GM19035 (cell line): ENCODE measurements around the gene SCN1B.
A peak's percentile ranks its signal among the peaks of the same experiment; 100 is the strongest.
"Not testable (repeated sequence)": the region's sequence is repeated elsewhere in the genome, so short reads cannot be mapped to it uniquely, and the experiment has no call there.

ENCODE experiments used
- ATAC-seq: cut with Tn5 transposase; IDR thresholded peaks from one replicate; pipeline ENCODE4 v1.9.1; 2021; ENCODE audit not compliant: unreplicated experiment

The SCN1B gene

DNA sequence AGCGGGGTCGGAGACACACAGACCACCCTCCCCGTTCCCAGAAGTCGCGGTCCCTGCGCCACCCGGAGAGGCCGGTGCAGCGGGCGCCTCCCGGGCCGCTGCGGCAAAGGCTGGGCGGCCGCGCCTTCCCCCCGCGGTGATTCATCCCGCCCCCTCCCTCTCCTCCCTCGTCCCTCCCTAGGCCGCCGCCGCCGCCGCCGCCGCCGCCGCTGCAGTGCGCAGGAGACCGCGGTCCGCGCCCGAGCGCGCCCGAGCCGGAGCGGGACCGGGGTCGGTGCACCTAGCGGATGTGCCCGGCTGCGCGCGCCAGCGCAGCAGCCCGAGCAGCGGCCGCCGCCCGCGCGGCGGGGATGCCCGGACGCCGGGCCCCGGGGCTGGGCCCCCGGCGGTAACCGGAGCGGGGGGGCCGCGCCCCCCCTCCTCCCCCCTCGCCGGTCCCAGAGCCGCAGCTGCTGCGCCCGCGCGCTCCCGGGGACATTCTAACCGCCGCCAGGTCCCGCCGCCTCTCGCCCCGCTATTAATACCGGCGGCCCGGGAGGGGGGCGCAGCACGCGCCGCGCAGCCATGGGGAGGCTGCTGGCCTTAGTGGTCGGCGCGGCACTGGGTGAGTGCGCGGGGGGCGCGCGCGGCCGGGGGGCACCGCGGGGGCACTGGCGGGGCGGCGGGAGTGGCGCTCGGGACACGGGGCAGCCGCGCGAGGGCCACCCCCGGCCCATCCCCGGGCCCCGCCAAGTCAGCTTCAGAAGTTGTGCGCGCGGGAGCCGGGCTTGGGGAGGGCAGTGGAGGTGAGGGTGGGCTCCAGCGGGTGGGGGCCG is at the start of gene SCN1B:
Gene SCN1B, plus strand, starts transcription at position 214 of the 815 bp plus-strand sequence. Its CDS starts 351 bp downstream, at position 565.
- ATAC-seq, result no peak

DNA sequence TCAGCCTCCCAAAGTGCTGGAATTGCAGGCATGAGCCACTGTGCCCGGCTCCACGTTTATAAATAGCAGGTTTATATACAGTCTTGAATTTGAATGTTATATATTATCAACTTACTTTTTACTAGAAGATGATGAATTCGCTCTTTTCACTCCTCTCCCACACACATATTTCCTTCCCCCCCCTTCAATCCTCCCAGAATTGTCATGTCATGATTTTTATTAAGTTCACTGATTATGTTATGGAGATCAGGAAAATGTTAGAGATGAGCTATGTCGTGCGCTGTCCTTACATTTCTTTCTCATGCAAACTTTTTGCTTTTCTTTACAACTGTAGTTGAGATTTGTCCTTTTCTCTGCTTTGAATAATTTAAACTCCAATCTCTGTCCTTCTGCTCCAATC is 48.0 kb upstream of the SCN1B start:
- ATAC-seq, result no peak

DNA sequence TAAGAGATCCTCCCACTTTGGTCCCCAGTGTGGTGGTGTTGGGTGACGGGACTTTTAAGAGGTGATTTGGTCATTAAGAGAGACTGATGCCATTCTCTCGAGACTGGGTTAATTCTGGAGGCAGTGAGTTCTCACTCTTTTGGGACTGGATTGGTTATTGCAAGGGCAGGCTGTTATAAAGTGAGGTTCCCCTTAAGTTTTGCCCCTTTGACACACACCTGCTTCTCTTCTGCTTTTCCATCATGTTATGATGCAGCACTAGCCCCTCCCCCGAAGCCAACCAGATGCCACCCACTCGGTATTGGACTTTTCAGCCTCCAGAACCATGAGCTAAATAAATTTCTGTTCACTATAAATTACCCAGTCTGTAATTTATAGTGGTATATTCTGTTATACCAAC is 46.5 kb upstream of the SCN1B start:
- no peak for ATAC-seq

DNA sequence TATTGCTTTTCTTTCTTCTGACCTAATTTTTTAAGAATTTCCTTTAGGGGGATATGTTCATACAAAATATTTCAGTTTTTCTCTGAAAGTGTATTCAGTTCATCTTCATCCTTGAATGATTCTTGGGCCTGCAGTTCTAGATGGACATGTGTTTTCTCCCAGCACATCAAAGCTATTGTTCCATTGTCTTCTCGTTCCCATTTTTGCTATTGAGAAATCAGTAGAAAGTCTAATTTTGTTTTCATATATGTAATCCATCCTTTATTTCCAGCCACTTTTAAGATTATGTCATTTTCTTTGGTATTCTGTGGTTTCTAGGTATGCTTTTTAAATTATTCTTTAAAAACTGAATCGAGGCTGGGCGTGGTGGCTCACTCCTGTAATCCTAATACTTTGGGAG is 46.0 kb upstream of the SCN1B start:
- ATAC-seq, result no peak

DNA sequence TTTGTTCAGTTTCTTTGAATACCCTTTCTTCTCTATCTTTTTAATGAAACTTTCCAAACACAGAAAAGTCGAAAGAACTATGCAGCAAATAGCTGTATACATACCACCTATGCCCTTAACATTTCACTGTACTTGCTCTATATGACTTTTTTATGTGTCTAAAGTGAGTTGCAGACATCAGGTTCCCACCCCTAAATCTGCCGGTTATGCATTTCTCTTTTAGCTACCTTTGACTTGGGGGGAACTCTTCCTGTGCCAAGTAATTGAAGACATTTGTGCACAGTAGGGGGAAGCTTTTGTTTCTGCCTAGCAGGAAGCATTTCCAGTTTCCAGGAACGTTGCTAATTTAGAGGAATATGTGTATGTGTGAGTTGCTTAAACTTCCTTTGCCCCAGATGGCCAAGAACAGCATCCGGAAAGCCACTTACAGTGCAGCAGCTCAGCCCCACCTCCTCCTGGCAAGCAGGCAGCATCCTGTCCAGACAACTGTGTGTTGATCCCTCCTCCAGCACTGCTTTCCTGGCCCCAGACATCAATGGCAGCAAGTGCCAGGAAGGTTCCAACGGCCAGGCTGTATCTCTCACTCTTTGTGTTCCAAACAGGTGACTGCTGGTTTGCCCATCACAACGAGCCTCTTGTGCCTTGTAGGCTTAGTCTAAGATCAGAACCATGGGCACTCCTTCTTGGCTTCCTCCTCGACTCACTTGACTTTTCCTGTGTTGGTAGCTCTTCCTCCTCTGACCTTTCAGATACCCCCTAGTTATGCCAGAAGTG is 44.8 kb upstream of the SCN1B start:
- no peak for ATAC-seq

DNA sequence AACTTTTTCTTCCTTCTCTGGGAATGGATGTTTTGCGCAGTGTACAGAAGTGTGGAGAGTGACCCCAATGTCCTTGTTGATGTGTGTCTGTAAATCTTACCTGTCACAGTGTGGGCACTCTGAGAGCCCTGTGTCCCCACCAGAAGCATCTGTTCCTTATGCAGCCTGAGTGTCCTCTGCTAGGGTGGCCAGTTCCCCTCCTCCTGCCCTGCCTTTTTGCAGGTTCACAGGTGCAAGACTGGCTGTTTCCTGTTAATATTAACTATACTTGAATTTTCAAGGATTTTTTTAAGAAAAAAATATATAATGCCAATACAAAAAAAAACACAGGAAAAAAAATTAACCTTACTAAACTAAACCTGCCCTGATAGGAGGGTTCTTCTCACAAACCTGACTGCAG is 42.2 kb upstream of the SCN1B start:
- no peak for ATAC-seq

DNA sequence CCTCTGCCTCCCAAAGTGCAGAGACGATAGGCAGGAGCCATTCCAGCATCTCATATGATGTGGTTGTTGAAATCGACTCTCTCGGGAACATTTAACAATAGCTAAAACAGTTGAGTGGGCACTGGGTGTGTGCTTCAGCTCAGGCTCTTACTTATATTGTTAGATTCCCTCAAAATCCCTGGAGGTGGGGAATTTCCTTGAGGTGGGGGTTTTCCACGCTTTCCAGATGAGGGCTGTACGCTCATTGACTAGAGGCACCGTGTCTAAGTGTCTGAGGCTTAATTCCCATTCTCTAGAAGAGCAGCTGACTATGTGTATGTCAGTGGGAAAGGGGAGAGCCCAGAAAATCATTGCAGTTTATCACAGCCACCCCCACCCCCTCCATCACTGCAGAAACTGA is 41.0 kb upstream of the SCN1B start:
- ATAC-seq, result no peak

DNA sequence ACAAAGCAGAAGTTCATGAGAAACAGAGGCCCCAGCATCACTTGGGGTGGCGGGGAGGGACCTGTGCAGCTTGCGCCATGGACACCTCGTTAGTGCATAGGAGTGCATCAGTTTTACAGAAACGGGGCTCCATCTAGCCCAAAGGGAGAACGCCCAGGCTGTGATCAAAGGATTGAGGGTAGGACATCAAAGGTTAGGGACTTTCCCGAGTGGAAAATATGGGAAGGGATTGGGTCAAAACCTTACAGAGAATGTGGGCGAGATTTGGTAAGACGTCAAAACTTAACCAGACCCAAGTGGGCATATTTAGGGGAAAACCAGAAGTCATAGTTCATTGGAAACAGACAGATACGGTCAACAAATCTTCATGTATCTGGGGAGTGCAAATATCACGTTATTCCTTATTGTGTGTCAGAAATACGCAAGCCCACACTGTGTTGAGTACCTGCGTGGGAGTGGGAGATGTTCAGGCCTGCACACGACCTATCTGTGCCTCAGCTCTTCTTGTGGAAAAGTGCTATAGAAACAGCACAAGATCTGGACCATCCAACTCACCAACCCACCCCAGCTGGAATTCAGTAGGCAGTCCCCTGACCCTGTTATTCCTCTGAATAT is 39.6 kb upstream of the SCN1B start:
- ATAC-seq, result no peak

DNA sequence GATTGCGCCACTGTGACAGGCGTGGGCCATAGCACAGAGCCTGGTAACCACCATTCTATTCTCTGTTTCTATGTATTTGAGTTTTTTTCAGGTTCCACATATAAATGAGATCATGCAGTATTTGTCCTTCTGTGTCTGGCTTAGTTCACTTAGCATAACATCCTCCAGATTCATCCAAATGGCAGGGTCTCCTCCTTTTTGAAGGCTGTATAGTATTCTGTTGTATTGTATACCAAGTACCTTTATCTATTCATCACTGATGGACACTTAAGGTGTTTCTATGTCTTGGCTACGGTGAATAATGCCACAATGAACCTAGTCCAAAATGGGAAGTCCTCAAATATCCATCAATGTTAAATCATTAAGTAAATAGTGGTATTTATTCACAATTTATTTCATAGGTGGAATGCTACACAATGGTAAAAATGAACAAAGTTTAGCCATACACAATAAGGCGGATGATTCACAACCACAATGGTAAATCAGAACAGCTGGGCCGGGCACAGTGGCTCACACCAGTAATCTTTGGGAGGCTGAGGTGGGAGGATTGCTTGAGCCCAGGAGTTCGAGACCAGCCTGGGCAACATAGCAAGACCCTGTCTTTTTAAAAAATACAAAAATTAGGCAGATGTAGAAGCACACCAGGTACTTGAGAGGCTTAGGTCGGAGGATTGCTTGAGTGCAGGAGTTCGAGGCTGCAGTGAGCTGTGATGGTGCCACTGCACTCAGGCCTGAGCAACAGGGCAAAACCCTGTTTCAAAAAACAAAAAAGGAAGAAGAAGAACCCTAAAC is 38.5 kb upstream of the SCN1B start:
- no peak for ATAC-seq

DNA sequence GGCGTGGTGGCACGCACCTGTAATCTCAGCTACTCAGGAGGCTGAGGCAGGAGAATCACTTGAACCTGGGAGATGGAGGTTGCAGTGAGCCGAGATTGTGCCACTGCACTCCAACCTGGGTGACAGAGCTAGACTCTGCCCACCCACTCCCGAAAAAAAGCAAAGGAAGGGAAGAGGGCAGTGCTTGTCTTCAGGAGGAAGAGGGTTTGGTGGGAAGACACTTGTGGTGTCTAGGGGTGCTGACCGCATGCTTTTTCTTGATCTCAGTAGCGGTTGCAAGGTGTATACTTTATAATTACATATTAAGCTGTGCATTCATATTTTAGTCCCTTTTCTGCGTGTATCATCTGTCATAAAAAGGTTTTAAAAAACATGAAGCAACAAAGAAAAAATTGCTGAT is 37.7 kb upstream of the SCN1B start:
- ATAC-seq, result not testable (repeated sequence)

DNA sequence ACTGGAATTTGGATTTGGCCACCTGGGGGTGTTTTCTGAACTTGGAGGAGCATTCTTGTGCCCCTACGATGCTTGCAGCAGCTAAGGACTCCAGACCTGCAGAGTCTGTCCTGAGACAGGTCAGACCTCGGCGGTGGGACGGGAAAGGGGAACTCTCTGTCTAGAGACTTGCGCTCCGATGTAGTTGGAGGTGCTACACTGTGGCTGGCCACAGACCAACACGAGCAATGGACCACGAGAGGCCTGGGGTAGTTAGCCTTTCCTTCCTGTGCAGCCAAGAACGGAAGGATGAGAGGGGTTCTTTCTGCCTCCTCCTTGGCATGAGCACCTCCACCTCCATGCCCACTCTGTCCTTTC is 36.0 kb upstream of the SCN1B start:
- ATAC-seq, result no peak

DNA sequence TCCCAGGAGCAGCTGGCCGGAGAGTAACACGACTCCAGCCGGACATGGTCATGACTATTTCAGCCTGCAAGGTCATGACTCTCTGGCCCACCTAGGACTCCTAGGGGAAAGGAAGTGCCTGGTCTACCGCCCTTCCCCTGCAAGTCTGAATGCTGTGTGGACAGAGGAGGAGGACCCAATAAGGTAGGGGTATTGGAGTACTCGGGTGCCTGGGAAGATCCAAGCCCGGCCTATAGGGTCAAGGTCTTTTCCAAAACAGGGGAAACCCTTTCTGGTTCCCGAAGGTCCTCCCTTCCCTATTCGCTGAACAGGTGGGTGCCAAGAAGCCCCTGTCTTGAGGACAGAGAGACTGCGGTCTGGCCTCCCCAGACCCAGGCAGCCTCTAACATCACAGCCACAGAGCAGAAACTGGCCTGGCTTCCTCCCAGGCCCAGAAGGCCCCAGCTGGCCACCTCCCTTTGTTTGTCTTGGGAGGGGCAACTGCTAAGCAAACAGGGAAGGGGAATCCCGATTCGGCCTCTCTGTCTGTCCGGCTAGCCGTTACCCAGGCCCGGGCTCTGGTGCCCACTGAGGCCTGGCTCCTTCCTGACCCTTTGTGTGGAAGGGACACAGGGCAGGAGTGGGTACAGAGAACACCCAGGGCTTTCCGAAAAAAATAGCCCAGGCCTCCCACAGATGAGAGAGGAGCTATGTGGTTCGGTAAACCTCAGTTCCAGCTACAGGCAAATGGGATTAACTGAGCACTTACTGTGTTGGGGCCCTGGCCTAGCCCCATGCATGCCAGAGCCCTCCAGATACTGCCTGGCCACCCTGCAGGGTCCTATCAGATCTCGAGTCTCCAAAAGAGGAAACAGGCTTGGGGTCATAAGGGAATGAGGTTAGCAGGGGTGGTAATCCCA is 35.4 kb upstream of the SCN1B start:
- no peak for ATAC-seq

DNA sequence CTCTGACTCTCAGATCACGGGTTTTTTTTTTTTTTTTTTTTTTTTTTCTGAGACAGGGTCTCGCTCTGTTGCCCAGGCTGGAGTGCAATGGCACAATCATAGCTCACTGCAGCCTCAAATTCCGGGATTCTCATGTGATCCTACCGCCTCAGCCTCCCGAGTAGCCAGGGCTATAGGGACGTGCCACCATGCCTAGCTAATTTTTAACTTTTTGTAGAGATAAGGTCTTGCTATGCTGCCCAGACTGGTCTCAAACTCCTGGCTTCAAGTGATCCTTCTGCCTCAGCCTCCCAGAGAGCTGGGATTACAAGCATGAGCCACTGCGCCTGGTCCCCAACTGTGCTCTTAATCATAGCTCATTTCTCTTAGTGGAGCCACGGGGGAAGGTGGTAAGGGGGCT is 34.7 kb upstream of the SCN1B start:
- no peak for ATAC-seq

DNA sequence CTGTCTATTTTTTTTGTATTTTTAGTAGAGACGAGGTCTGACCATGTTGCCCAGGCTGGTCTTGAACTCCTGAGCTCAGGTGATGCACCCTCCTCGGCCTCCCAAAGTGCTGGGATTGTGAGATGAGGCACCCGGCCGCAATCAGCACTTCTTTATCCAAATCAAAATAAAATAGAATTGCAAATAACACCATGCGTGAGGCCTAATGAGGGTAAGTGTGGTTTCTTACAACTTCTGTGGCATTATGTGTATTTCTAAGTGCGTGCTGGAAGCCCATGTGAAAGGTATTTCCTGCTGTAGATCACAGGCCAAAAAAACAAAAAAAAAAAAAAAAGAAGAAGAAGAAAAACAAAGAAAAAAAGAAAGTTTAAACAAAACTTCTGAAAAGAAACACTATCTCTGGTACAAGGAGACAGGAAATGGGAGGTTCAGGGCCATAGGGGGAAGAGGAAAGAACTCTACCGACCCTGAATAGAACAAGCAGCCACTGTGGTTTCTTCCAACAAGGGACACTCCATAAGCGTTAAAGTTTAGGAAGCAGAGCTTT is 33.1 kb upstream of the SCN1B start:
- ATAC-seq, result no peak

DNA sequence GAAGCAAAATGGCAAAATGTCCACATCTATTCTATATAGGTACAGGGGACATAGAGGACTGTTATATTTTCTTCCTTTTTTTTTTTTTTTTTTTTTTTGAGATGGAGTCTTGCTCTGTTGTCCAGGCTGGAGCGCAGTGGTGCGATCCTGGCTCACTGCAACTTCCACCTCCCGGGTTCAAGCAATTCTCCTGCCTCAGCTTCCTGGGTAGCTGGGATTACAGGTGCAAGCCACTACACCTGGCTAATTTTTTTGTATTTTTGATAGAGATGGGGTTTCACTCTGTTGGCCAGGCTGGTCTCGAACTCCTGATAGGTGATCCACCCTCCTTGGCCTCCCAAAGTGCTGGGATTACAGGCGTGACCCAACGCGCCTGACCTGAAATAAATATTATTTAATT is 32.0 kb upstream of the SCN1B start:
- not testable (repeated sequence) for ATAC-seq

DNA sequence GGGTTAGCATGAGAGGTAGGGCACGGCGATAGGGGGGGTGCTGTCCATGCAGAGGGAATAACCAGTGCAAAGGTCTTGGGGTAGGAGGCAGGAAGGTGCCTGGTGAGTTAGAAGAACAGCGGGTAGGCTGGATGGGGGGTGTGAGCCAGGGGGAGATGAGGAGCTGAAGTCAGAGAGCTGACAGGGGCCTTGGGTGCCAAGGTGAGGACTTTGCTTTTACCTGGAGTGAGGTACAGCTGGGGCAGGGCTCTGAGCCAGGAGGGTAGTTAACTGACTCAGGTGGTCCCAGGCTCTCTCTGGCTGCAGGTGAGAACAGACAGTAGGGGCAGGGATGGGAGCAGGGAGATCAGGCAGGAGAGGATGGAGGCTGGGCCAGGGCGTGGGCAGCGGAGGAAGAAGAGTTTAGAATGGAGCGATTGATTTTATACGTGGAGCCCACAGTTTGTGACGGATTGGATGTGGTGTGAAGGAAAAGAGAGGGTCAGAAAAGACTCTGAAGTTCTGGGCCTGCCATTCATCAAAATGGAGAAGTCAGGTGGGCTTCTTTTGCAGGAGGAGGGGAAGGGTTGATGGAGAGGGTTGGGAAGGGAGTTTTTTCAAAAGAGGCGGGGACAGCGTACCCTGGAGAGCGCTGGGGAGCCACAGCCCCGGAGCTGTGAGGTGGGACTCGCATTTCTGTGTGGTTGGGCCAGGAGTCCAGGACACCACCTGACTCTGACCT is 31.3 kb upstream of the SCN1B start:
- no peak for ATAC-seq

DNA sequence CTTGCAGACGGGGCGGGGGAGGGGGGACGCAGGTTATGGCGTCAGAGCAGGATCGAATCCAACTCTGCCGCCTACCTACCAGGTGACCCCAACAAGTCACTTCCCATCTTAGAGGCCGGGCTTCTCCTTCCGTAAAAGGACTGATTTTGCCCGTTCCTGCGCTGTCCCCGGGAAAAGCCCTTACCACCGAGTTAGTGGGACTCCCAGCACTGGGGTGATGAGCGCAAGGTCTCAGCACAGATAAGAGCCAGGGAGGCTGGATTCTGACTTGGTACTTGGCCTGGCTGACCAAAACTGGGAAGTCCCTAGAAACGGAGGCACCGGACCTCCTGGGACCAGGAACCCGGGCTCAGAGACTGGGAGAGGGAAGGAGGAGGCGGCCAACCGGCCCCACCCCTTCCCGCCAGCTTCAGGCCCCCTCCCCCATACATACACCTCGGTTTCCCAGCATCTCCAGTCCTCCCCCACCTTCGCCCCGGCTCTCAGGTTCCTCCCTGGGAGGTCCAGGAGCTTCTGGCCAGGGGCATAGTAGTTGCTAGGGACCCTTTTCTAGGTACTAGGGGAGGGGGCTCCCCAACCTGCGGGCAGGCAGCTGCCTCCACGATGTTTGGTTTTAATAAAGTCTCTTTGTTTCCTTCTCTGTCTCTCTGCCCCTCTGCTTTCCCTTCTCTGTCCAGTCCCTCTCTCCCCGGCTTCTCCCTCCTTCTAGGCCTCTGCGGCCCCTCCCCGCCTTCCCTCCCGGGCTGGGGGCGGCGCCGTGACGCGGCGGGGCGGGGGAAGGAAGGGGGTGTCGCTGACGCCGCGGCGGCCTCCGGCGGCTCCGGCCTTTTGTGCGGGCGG is 30.6 kb upstream of the SCN1B start, which contains the start of gene GRAMD1A:
Gene GRAMD1A, plus strand, starts transcription at position 826 of the 840 bp plus-strand sequence. CDS start 156 bp downstream, outside the sequence.
- peak; percentile 48 for ATAC-seq

DNA sequence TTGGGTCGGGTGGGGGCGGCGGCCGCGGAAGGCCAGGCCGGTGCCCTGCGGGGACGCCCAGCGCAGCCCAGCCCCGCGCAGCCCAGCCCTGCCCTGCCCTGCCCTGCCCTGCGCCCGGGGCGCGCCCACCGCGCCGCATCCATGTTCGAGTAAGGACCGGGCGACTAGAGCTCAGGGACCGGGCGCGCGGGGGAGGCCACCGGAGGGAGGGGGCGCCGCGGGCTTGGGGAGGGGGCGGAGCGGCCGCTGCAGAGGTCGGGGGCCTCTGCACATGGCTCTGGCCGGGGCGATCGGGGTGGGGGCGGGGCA is 30.0 kb upstream of the SCN1B start:
- ATAC-seq, result no peak
